ENCODE results near the gene NKD1. TPM values are rescaled to one million over a fixed set of nuclear protein-coding genes. Genes with fewer than 3 reads are reported as not detected.

Gene NKD1
- total and polyA plus RNA-seq, 2 donors: 0.90 to 0.98 TPM

- H3K4me3 ChIP-seq (ENCODE audit: low read length in 2 of 2): no peak overlapping the region
- WGBS: 92% methylated on average over 23 of the region's 23 CpGs
- peaks cover 5 to 53% of the 10 kb centered on the region in 2 donors for H3K27me3 ChIP-seq (ENCODE audit: control insufficient read depth in 2 of 2, insufficient read depth in 1 of 2, low read length in 1 of 2)
- H3K36me3 ChIP-seq (ENCODE audit: control insufficient read depth in 2 of 2, insufficient read depth in 2 of 2, low read length in 1 of 2): no peaks in the 10 kb centered on the region
- no peak overlapping the region for H3K27ac ChIP-seq (ENCODE audit: low read depth in 1 of 2, low read length in 1 of 2)
- peaks cover 0 to 7% of the 10 kb centered on the region in 2 donors for H3K9me3 ChIP-seq (ENCODE audit: control insufficient read depth in 2 of 2, insufficient read depth in 1 of 2, low read length in 1 of 2)
- H3K4me1 ChIP-seq (ENCODE audit: control insufficient read depth in 2 of 2, insufficient read depth in 2 of 2, low read length in 2 of 2): no peaks in the 10 kb centered on the region
- no peak for DNase-seq (ENCODE audit: low read depth in 6 of 9, low spot score in 9 of 9)
Measured at GRCh38 chr16:50539822-50540710, 8.1 kb upstream of the NKD1 start.

- peaks cover 0 to 7% of the 10 kb centered on the region in 2 donors for H3K9me3 ChIP-seq (ENCODE audit: control insufficient read depth in 2 of 2, insufficient read depth in 1 of 2, low read length in 1 of 2)
- H3K27me3 ChIP-seq (ENCODE audit: control insufficient read depth in 2 of 2, insufficient read depth in 1 of 2, low read length in 1 of 2): peaks cover 10 to 58% of the 10 kb centered on the region in 2 donors
- DNase-seq (ENCODE audit: low read depth in 6 of 9, low spot score in 9 of 9): no peak
- no peak overlapping the region for H3K27ac ChIP-seq (ENCODE audit: low read depth in 1 of 2, low read length in 1 of 2)
- H3K36me3 ChIP-seq (ENCODE audit: control insufficient read depth in 2 of 2, insufficient read depth in 2 of 2, low read length in 1 of 2): no peaks in the 10 kb centered on the region
- H3K4me3 ChIP-seq (ENCODE audit: low read length in 2 of 2): no peak overlapping the region
- H3K4me1 ChIP-seq (ENCODE audit: control insufficient read depth in 2 of 2, insufficient read depth in 2 of 2, low read length in 2 of 2): no peaks in the 10 kb centered on the region
- 99% methylated on average over 3 of the region's 3 CpGs for WGBS
Measured at GRCh38 chr16:50540711-50541007, 7.5 kb upstream of the NKD1 start.

- peaks cover 0 to 7% of the 10 kb centered on the region in 2 donors for H3K4me1 ChIP-seq (ENCODE audit: control insufficient read depth in 2 of 2, insufficient read depth in 2 of 2, low read length in 2 of 2)
- no peaks in the 10 kb centered on the region for H3K36me3 ChIP-seq (ENCODE audit: control insufficient read depth in 2 of 2, insufficient read depth in 2 of 2, low read length in 1 of 2)
- DNase-seq (ENCODE audit: low read depth in 6 of 9, low spot score in 9 of 9): no peak
- H3K4me3 ChIP-seq (ENCODE audit: low read length in 2 of 2): no peak overlapping the region
- WGBS: 98% methylated on average over 3 of the region's 3 CpGs
- H3K9me3 ChIP-seq (ENCODE audit: control insufficient read depth in 2 of 2, insufficient read depth in 1 of 2, low read length in 1 of 2): peaks cover 0 to 7% of the 10 kb centered on the region in 2 donors
- no peak overlapping the region for H3K27ac ChIP-seq (ENCODE audit: low read depth in 1 of 2, low read length in 1 of 2)
- peaks cover 21 to 71% of the 10 kb centered on the region in 2 donors for H3K27me3 ChIP-seq (ENCODE audit: control insufficient read depth in 2 of 2, insufficient read depth in 1 of 2, low read length in 1 of 2)
Measured at GRCh38 chr16:50542703-50543102, 5.5 kb upstream of the NKD1 start.

GRCh38 chr16:50546125-50546524, 2.1 kb upstream of the NKD1 start:
- no peak overlapping the region for H3K4me3 ChIP-seq (ENCODE audit: low read length in 2 of 2)
- DNase-seq (ENCODE audit: low read depth in 6 of 9, low spot score in 9 of 9): no peak
- 93% methylated on average over 2 of the region's 2 CpGs for WGBS
- H3K36me3 ChIP-seq (ENCODE audit: control insufficient read depth in 2 of 2, insufficient read depth in 2 of 2, low read length in 1 of 2): no peaks in the 10 kb centered on the region
- peaks cover 47 to 76% of the 10 kb centered on the region in 2 donors for H3K27me3 ChIP-seq (ENCODE audit: control insufficient read depth in 2 of 2, insufficient read depth in 1 of 2, low read length in 1 of 2)
- peaks cover 0 to 11% of the 10 kb centered on the region in 2 donors for H3K9me3 ChIP-seq (ENCODE audit: control insufficient read depth in 2 of 2, insufficient read depth in 1 of 2, low read length in 1 of 2)
- peaks cover 3 to 12% of the 10 kb centered on the region in 2 donors for H3K4me1 ChIP-seq (ENCODE audit: control insufficient read depth in 2 of 2, insufficient read depth in 2 of 2, low read length in 2 of 2)
- H3K27ac ChIP-seq (ENCODE audit: low read depth in 1 of 2, low read length in 1 of 2): no peak overlapping the region

- Histone ChIP-seq H3K9me3 (ENCODE audit: control insufficient read depth in 2 of 2, insufficient read depth in 1 of 2, low read length in 1 of 2) (peaks cover 0 to 11% of the 10 kb centered on the region in 2 donors), H3K36me3 (ENCODE audit: control insufficient read depth in 2 of 2, insufficient read depth in 2 of 2, low read length in 1 of 2) (no peaks in the 10 kb centered on the region), H3K4me1 (ENCODE audit: control insufficient read depth in 2 of 2, insufficient read depth in 2 of 2, low read length in 2 of 2) (peaks cover 3 to 12% of the 10 kb centered on the region in 2 donors), H3K4me3 (ENCODE audit: low read length in 2 of 2) (peak overlapping the region; percentile 59 to 68), H3K27ac (ENCODE audit: low read depth in 1 of 2, low read length in 1 of 2) (peak overlapping the region in 1 of 2 donors; percentile 83), H3K27me3 (ENCODE audit: control insufficient read depth in 2 of 2, insufficient read depth in 1 of 2, low read length in 1 of 2) (peaks cover 47 to 77% of the 10 kb centered on the region in 2 donors)
- peak; percentile 46 to 90 (median 74) for DNase-seq (ENCODE audit: low read depth in 6 of 9, low spot score in 9 of 9)
- 1% methylated on average over 50 of the region's 50 CpGs for WGBS
Measured at GRCh38 chr16:50547340-50548124, 664 bp upstream of the NKD1 start.

- Histone ChIP-seq H3K27ac (ENCODE audit: low read depth in 1 of 2, low read length in 1 of 2) (no peak overlapping the region), H3K9me3 (ENCODE audit: control insufficient read depth in 2 of 2, insufficient read depth in 1 of 2, low read length in 1 of 2) (peaks cover 0 to 4% of the 10 kb centered on the region in 2 donors), H3K27me3 (ENCODE audit: control insufficient read depth in 2 of 2, insufficient read depth in 1 of 2, low read length in 1 of 2) (peaks cover 47 to 73% of the 10 kb centered on the region in 2 donors), H3K4me3 (ENCODE audit: low read length in 2 of 2) (peak overlapping the region; percentile 32 to 68), H3K36me3 (ENCODE audit: control insufficient read depth in 2 of 2, insufficient read depth in 2 of 2, low read length in 1 of 2) (no peaks in the 10 kb centered on the region), H3K4me1 (ENCODE audit: control insufficient read depth in 2 of 2, insufficient read depth in 2 of 2, low read length in 2 of 2) (peaks cover 3 to 12% of the 10 kb centered on the region in 2 donors)
- 36% methylated on average over 46 of the region's 46 CpGs for WGBS
- DNase-seq (ENCODE audit: low read depth in 6 of 9, low spot score in 9 of 9): peak in 2 of 9 donors; percentile 8 to 15
Measured at GRCh38 chr16:50548909-50549560, 839 bp downstream of the NKD1 start.

- 86% methylated on average over 7 of the region's 7 CpGs for WGBS
- Histone ChIP-seq H3K9me3 (ENCODE audit: control insufficient read depth in 2 of 2, insufficient read depth in 1 of 2, low read length in 1 of 2) (peaks cover 0 to 4% of the 10 kb centered on the region in 2 donors), H3K4me3 (ENCODE audit: low read length in 2 of 2) (peak overlapping the region in 1 of 2 donors; percentile 68), H3K27ac (ENCODE audit: low read depth in 1 of 2, low read length in 1 of 2) (no peak overlapping the region), H3K27me3 (ENCODE audit: control insufficient read depth in 2 of 2, insufficient read depth in 1 of 2, low read length in 1 of 2) (peaks cover 47 to 68% of the 10 kb centered on the region in 2 donors), H3K4me1 (ENCODE audit: control insufficient read depth in 2 of 2, insufficient read depth in 2 of 2, low read length in 2 of 2) (peaks cover 3 to 12% of the 10 kb centered on the region in 2 donors), H3K36me3 (ENCODE audit: control insufficient read depth in 2 of 2, insufficient read depth in 2 of 2, low read length in 1 of 2) (no peaks in the 10 kb centered on the region)
- DNase-seq (ENCODE audit: low read depth in 6 of 9, low spot score in 9 of 9): no peak
Measured at GRCh38 chr16:50549561-50549915, 1.3 kb downstream of the NKD1 start.

- peaks cover 3 to 12% of the 10 kb centered on the region in 2 donors for H3K4me1 ChIP-seq (ENCODE audit: control insufficient read depth in 2 of 2, insufficient read depth in 2 of 2, low read length in 2 of 2)
- H3K36me3 ChIP-seq (ENCODE audit: control insufficient read depth in 2 of 2, insufficient read depth in 2 of 2, low read length in 1 of 2): no peaks in the 10 kb centered on the region
- no peak overlapping the region for H3K4me3 ChIP-seq (ENCODE audit: low read length in 2 of 2)
- peaks cover 0 to 4% of the 10 kb centered on the region in 2 donors for H3K9me3 ChIP-seq (ENCODE audit: control insufficient read depth in 2 of 2, insufficient read depth in 1 of 2, low read length in 1 of 2)
- H3K27ac ChIP-seq (ENCODE audit: low read depth in 1 of 2, low read length in 1 of 2): no peak overlapping the region
- no peak for DNase-seq (ENCODE audit: low read depth in 6 of 9, low spot score in 9 of 9)
- H3K27me3 ChIP-seq (ENCODE audit: control insufficient read depth in 2 of 2, insufficient read depth in 1 of 2, low read length in 1 of 2): peaks cover 47 to 65% of the 10 kb centered on the region in 2 donors
- WGBS: 89% methylated on average over 8 of the region's 8 CpGs
Measured at GRCh38 chr16:50550035-50550434, 1.8 kb downstream of the NKD1 start.

Data from thymus (tissue), 11 donors.